Immature natural killer cell (primary cell): ENCODE measurements around the gene TBL1X. TPM values are rescaled to one million over a fixed set of nuclear protein-coding genes. Genes with fewer than 3 reads are reported as not detected.
"Not testable (repeated sequence)": the region's sequence is repeated elsewhere in the genome, so short reads cannot be mapped to it uniquely, and the experiment has no call there.

ENCODE experiments used
- DNase-seq, 3 donors: peaks; one replicate each; pipeline ENCODE4 v3.0.0; 2022; ENCODE audit warnings: mixed read lengths in 1 of 3
- H3K27ac Mint-ChIP-seq, 6 donors: one replicate each; pipeline ENCODE4 v1.8.0; 2020; ENCODE audit warnings: mixed read lengths in 6 of 6, mild to moderate bottlenecking in 5 of 6, inconsistent platforms in 4 of 6, moderate library complexity in 3 of 6
- H3K27me3 Mint-ChIP-seq, 3 donors: one replicate each; pipeline ENCODE4 v1.8.0; 2020 to 2021; ENCODE audit warnings: low read depth in 3 of 3, mild to moderate bottlenecking in 3 of 3, mixed read lengths in 3 of 3, moderate library complexity in 3 of 3, inconsistent platforms in 1 of 3
- H3K36me3 Mint-ChIP-seq, 3 donors: one replicate each; pipeline ENCODE4 v1.8.0; 2020; ENCODE audit warnings: mixed read lengths in 3 of 3, inconsistent platforms in 2 of 3, mild to moderate bottlenecking in 2 of 3
- H3K4me1 Mint-ChIP-seq, 2 donors: one replicate each; pipeline ENCODE4 v1.8.0; 2020; ENCODE audit warnings: inconsistent platforms in 2 of 2, mild to moderate bottlenecking in 2 of 2, mixed read lengths in 2 of 2, moderate library complexity in 1 of 2
- H3K4me3 Mint-ChIP-seq, 5 donors: one replicate each; pipeline ENCODE4 v1.8.0; 2020; ENCODE audit warnings: mild to moderate bottlenecking in 5 of 5, mixed read lengths in 5 of 5, inconsistent platforms in 3 of 5, moderate library complexity in 3 of 5
- H3K9me3 Mint-ChIP-seq, 6 donors: one replicate each; pipeline ENCODE4 v1.8.0; 2020; ENCODE audit warnings: mild to moderate bottlenecking in 6 of 6, mixed read lengths in 6 of 6, inconsistent platforms in 4 of 6, moderate library complexity in 3 of 6
- polyA plus RNA-seq, 3 donors: library from polyadenylated mRNA; unstranded; fragments of 300-500 nt; fragmentation: Illumina TruSeq; gene quantifications; one replicate each; pipeline ENCODE4 v1.2.3, GENCODE V29; 2021

Gene TBL1X
- polyA plus RNA-seq, 3 donors from 2014 or later, result 6.4 to 12.6 (median 9.9) TPM

DNA sequence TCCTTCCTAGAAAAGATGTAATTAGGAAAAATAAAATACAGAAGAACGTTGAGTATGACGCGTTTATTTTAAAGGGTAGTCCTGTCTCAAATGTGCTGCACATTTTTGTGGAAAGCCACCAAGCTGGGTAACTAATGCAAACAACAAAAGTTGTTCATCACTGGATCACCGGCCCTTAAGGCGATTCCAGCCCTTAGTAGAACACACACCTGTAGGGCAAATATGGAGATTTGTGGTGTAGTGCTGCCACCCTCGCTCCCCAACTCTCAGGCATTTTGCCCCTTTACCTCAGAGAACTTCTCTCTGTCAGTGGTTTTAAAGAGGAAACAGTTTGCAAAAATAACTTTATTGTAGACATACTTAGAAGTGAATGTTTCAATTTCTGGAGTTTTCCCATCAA is 1.9 kb downstream of the TBL1X start:
- no peaks in the 10 kb centered on the region for H3K9me3 Mint-ChIP-seq
- H3K27me3 Mint-ChIP-seq, result peaks cover 13 to 37% (median 18%) of the 10 kb centered on the region in 3 donors
- peaks cover 50 to 55% of the 10 kb centered on the region in 2 donors for H3K4me1 Mint-ChIP-seq
- peak overlapping the region; percentile 77 to 86 (median 83) for H3K4me3 Mint-ChIP-seq
- H3K36me3 Mint-ChIP-seq, result peaks cover 0 to 4% (median 0%) of the 10 kb centered on the region in 3 donors
- DNase-seq, result no peak
- peak overlapping the region; percentile 63 to 86 (median 71) for H3K27ac Mint-ChIP-seq

DNA sequence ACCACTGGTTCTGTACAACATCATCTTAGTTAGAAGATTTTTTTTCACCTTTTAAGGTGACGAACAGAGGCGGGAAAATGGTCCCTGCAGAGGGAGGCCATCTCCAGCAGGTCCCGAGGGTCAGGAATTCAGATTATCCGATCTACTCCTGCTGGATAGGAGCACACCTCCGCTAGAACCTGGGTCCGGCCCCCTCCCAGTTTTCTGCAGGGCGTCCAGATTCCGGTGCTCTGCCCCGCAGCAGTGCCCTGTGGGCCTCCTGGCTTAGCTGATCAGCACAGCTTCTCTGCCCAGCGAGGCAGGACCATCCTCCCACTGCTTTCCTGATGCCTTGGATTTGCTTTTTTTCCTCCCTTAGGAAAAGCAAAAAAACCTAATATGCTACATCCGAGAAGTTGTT is 2.3 kb downstream of the TBL1X start:
- H3K4me1 Mint-ChIP-seq, result peaks cover 46 to 51% of the 10 kb centered on the region in 2 donors
- no peak for DNase-seq
- H3K4me3 Mint-ChIP-seq, result peak overlapping the region; percentile 77 to 86 (median 83)
- H3K9me3 Mint-ChIP-seq, result no peaks in the 10 kb centered on the region
- H3K27ac Mint-ChIP-seq, result peak overlapping the region in 1 of 6 donors; percentile 40
- H3K36me3 Mint-ChIP-seq, result peaks cover 0 to 4% (median 0%) of the 10 kb centered on the region in 3 donors
- H3K27me3 Mint-ChIP-seq, result peaks cover 13 to 38% (median 17%) of the 10 kb centered on the region in 3 donors

DNA sequence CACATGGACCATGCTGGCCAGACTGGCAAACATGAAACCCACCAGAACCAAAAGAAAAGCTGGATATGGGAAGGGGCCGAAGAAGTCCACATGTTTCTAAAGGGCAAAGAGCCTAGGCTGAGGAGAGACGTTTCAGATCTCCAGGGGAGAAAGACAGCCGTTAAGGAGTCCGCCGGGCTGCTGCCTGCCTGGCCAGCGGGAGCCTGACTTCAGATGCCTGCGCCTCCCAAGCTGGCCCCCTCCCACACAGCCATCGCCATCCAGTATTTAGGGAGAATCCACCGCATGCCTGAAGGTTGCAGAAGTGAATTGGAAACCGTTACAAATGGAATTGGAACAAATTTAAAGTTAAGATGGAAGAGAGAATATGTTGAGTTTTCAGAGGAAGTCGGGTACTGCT is 2.9 kb downstream of the TBL1X start:
- peaks cover 0 to 4% (median 0%) of the 10 kb centered on the region in 3 donors for H3K36me3 Mint-ChIP-seq
- no peak for DNase-seq
- peaks cover 40 to 45% of the 10 kb centered on the region in 2 donors for H3K4me1 Mint-ChIP-seq
- peaks cover 12 to 33% (median 14%) of the 10 kb centered on the region in 3 donors for H3K27me3 Mint-ChIP-seq
- H3K4me3 Mint-ChIP-seq, result peak overlapping the region in 2 of 5 donors; percentile 13 to 53
- peak overlapping the region in 1 of 6 donors; percentile 6 for H3K27ac Mint-ChIP-seq
- no peaks in the 10 kb centered on the region for H3K9me3 Mint-ChIP-seq

DNA sequence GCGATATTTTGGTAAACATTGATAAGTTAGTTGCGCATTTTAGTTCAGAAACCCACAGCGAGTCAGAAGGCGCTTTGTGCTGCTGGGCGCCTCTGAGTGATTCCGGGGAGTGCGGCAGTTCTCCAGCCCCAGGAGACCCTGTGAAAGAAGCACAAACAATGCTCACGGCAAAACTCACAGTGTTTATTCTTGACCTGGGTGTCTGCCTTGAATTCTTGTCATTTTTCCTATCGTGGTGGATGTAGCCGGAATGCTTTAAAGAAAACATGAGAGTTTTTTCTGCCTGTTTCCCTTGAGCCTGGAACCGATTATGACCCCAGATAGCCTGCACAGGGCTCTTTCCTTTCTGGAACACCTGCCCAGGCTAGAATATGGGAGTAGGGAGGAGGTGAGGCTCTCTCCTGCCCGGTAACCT is 6.7 kb downstream of the TBL1X start:
- Mint-ChIP-seq H3K27ac (no peak overlapping the region), H3K4me3 (no peak overlapping the region), H3K9me3 (peaks cover 0 to 4% (median 0%) of the 10 kb centered on the region in 6 donors), H3K36me3 (peaks cover 0 to 10% (median 3%) of the 10 kb centered on the region in 3 donors), H3K4me1 (peaks cover 47 to 50% of the 10 kb centered on the region in 2 donors), H3K27me3 (peaks cover 3 to 19% (median 11%) of the 10 kb centered on the region in 3 donors)
- DNase-seq, result no peak

DNA sequence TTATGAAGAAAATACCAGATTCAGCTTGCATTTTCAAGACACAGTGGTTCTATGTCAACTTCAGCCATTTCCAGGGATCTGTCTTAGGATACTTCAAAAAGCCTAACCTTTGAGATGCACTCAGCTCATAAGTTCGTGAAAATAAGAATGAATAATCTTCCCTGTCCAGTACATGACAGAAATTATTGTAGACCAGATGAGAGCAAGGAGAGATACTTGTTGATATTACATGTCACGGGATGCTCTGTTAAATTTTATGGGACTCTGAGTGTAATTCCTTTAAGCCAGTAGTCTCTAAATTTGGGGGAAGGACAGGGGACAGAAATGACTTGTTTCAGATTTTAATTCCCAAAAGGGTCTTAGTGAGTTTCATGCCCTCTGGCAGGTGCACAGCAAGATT is 8.8 kb downstream of the TBL1X start:
- Mint-ChIP-seq H3K36me3 (peaks cover 0 to 10% (median 3%) of the 10 kb centered on the region in 3 donors), H3K27me3 (peaks cover 3 to 15% (median 12%) of the 10 kb centered on the region in 3 donors), H3K27ac (no peak overlapping the region), H3K4me3 (no peak overlapping the region), H3K4me1 (peaks cover 36 to 42% of the 10 kb centered on the region in 2 donors), H3K9me3 (peaks cover 0 to 4% (median 0%) of the 10 kb centered on the region in 6 donors)
- DNase-seq, result no peak

DNA sequence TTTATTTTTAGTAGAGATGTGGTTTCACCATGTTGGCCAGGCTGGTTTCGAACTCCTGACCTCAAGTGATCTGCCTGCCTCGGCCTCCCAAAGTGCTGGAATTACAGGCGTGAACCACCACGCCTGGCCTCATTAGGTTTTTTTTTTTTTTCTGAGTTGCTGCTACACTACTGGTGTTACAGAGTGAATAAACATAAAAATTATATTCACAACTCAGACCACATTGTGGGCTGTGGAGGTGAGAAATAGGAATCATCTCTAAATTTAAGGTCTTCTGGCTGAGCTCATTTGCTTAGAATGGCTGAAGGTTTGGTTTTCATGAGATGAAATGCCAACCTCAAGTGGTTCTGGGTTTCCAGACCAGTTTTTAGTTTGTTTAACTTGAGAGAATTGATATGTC is 10.6 kb downstream of the TBL1X start:
- peak; percentile 63 to 73 (median 69) for DNase-seq
- H3K4me1 Mint-ChIP-seq, result peaks cover 40 to 45% of the 10 kb centered on the region in 2 donors
- H3K36me3 Mint-ChIP-seq, result peaks cover 0 to 10% (median 3%) of the 10 kb centered on the region in 3 donors
- H3K9me3 Mint-ChIP-seq, result not testable (repeated sequence)
- peak overlapping the region; percentile 46 to 92 (median 84) for H3K27ac Mint-ChIP-seq
- peak overlapping the region; percentile 22 to 63 (median 50) for H3K4me3 Mint-ChIP-seq
- peaks cover 5 to 11% (median 11%) of the 10 kb centered on the region in 3 donors for H3K27me3 Mint-ChIP-seq

DNA sequence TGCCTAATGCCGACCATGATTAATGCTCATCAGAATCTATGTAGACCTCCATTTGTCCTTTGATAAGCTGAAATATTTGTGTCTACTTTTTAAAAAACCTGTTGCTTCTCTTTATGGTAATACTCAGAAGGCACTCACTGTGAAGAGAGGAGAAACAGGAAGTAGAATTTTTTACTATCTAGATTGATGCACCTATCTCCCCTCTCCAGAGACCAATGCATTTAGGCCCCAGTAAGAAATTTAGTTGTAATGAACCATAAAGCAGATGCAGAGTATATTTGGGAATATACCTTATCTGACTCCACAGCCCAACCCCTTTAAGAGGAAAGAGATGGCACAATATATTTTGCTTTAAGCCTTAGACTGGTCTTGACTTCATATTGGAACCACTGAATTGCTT is 11.1 kb downstream of the TBL1X start:
- Mint-ChIP-seq H3K27ac (peak overlapping the region; percentile 46 to 92 (median 84)), H3K27me3 (peaks cover 5 to 11% (median 10%) of the 10 kb centered on the region in 3 donors), H3K9me3 (peaks cover 0 to 4% (median 0%) of the 10 kb centered on the region in 6 donors), H3K4me3 (peak overlapping the region in 1 of 5 donors; percentile 46), H3K4me1 (peaks cover 41 to 46% of the 10 kb centered on the region in 2 donors), H3K36me3 (peaks cover 0 to 8% (median 3%) of the 10 kb centered on the region in 3 donors)
- DNase-seq, result no peak

DNA sequence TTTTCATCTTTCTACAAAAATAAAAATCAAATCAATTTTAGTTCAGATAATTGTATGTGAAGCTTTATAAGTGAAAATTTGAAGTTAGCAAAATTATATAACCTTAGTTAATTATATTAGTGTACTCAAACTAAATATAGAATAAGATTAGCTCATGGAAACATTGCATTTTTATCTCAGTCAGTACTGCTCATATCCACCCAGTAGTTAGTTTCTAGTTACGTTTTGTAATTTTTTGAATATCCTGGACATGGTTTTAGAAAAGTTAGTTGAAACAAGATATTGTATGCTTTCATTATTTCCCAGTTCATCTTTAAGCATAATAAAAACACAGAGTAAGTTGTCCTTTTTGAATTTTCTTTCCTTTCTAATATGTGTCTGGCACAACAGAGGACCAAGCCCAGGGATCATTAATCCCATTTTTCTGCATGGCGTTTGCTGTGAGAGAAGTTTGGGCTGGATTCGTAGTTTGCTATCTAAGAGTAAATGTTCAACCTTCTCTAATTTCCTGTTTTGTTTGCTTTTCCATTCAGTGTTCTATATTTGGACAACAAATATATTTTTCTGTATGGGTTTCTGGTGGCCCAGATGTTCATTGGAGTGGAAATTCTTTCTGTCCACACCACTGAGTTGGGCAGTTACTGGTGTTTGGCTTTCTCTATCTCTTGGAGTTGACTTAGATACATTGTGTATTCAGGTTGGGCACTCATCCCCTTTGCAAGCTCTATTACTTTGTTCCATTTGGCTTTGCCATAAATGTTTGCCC is 12.1 kb downstream of the TBL1X start:
- peaks cover 5 to 11% (median 5%) of the 10 kb centered on the region in 3 donors for H3K27me3 Mint-ChIP-seq
- H3K9me3 Mint-ChIP-seq, result peaks cover 0 to 4% (median 0%) of the 10 kb centered on the region in 6 donors
- peaks cover 41 to 46% of the 10 kb centered on the region in 2 donors for H3K4me1 Mint-ChIP-seq
- no peak for DNase-seq
- H3K4me3 Mint-ChIP-seq, result no peak overlapping the region
- peak overlapping the region in 2 of 6 donors; percentile 21 to 80 for H3K27ac Mint-ChIP-seq
- peaks cover 0 to 7% (median 3%) of the 10 kb centered on the region in 3 donors for H3K36me3 Mint-ChIP-seq

DNA sequence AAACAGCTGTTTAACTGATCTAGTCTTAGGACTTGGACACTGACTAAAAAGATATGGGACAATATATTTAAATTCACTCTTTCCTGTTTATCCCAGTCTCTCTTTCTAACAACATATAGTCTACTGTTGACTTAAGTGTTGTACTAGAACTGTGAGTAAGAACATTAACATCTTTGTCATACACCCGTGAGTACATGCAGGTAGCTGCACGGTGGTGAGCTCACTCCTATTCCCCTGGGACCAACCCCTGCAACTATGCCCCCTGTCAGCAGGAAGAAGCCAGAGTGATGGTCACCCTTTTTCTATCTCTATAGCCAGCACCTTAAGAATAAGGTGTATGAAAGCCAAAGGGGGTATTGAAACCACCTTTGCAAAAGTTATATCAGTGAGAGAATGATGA is 17.6 kb downstream of the TBL1X start:
- Mint-ChIP-seq H3K27ac (peak overlapping the region in 1 of 6 donors; percentile 51), H3K27me3 (peaks cover 0 to 4% (median 0%) of the 10 kb centered on the region in 3 donors), H3K36me3 (peaks cover 0 to 8% (median 5%) of the 10 kb centered on the region in 3 donors), H3K4me1 (peaks cover 13% of the 10 kb centered on the region in 2 donors), H3K4me3 (no peak overlapping the region), H3K9me3 (peaks cover 0 to 2% (median 0%) of the 10 kb centered on the region in 6 donors)
- DNase-seq, result no peak

DNA sequence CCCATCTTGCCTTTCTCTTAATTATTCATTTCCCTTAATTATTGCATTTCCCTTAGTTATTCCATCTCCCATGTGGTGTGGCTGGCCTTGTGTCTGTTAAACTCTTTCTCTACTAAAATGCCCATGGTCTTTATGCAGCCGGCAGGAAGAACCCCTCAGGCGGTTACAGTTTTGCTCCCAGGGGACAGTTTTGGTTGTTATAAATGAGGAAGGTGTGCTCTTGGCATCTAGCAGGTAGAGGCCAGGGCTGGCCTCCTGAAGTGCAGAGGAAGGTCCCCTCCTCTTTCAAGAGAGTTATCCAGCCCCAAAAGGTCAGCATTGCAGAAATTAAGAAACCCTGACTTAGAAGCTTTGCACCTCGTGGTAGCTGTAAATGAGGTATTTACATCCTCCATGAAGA is 18.0 kb downstream of the TBL1X start:
- H3K27ac Mint-ChIP-seq, result peak overlapping the region in 1 of 6 donors; percentile 51
- H3K36me3 Mint-ChIP-seq, result peaks cover 0 to 8% (median 5%) of the 10 kb centered on the region in 3 donors
- peaks cover 0 to 2% (median 0%) of the 10 kb centered on the region in 6 donors for H3K9me3 Mint-ChIP-seq
- peaks cover 0 to 4% (median 0%) of the 10 kb centered on the region in 3 donors for H3K27me3 Mint-ChIP-seq
- no peak overlapping the region for H3K4me3 Mint-ChIP-seq
- DNase-seq, result no peak
- peaks cover 11% of the 10 kb centered on the region in 2 donors for H3K4me1 Mint-ChIP-seq

DNA sequence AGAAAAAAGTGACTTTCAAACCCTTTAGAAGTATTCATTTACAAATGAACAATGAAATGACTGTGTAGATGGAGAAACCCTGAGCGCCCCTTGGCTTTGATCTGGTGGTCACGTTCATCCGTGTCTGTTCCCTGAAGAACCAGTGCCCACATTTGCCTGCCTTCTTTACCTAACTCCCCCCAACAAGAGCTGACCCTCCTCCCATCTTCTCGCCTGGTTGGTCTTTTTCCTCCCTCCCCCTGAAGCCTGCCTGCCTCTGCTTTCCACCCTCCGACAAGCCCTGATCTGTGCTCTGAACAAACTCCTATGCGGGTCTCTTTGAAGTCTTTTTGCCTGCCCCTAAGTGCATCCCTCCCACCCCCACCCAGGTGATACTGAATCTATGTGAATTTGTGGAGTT is 18.5 kb downstream of the TBL1X start:
- Mint-ChIP-seq H3K27me3 (peaks cover 0 to 4% (median 0%) of the 10 kb centered on the region in 3 donors), H3K9me3 (peaks cover 0 to 2% (median 0%) of the 10 kb centered on the region in 6 donors), H3K36me3 (peaks cover 0 to 8% (median 5%) of the 10 kb centered on the region in 3 donors), H3K4me3 (no peak overlapping the region), H3K27ac (no peak overlapping the region), H3K4me1 (peaks cover 11% of the 10 kb centered on the region in 2 donors)
- no peak for DNase-seq

DNA sequence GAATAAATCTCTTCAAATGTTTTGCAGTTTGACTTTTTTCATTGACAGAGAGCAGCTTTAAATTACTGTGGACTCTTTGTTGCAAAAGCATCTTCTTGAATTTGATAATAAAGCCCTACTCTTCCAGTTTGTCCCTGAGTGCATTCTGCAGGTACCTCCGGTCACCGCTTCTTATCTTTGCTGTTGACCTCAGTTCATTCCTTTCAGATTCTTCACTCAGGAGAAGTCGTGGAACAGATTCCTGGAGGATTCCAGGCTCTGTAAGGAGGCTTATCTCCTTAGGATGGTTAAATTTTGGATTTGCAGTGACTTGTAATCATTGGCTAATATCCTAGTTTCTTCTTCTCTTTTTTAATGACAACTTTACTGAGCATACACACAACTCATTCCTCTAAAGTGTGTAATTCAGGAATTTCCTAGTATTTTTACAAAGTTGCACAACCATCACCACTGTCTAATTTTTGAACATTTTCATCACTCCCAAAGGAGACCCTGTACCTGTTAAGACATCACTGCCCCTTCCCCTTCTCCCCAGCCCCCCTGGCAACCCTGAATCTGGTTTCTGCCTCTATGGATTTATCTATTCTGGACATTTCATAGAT is 22.0 kb downstream of the TBL1X start:
- DNase-seq, result no peak
- Mint-ChIP-seq H3K4me1 (peaks cover 3 to 13% of the 10 kb centered on the region in 2 donors), H3K9me3 (no peaks in the 10 kb centered on the region), H3K36me3 (peaks cover 0 to 8% (median 5%) of the 10 kb centered on the region in 3 donors), H3K27me3 (peaks cover 0 to 3% (median 2%) of the 10 kb centered on the region in 3 donors), H3K27ac (no peak overlapping the region), H3K4me3 (no peak overlapping the region)

DNA sequence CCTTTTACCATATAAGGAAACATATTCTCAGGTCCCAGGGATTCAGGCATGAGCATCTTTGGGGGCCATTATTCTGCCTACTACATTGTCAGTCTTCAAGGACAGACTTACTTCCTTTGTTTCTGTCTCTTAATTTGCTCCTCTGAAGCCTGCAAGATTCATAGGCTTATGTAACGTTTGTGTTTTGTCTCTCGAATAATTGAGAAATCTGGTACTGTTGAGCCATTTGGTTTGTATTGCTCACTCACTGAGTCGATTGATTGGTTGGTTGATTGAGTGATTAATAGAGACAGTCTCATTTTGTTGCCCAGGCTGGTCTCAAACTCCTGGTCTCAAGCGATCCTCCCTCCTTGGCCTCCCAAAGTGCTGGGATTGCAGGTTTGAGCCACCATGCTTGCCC is 23.7 kb downstream of the TBL1X start:
- DNase-seq, result no peak
- Mint-ChIP-seq H3K27me3 (peaks cover 0 to 3% (median 2%) of the 10 kb centered on the region in 3 donors), H3K36me3 (peaks cover 0 to 5% (median 0%) of the 10 kb centered on the region in 3 donors), H3K27ac (no peak overlapping the region), H3K4me3 (no peak overlapping the region), H3K9me3 (no peaks in the 10 kb centered on the region), H3K4me1 (peaks cover 17 to 27% of the 10 kb centered on the region in 2 donors)
